ENCODE data around the gene IL6.
"Not testable (repeated sequence)": the region's sequence is repeated elsewhere in the genome, so short reads cannot be mapped to it uniquely, and the experiment has no call there.

IL6 gene

DNA sequence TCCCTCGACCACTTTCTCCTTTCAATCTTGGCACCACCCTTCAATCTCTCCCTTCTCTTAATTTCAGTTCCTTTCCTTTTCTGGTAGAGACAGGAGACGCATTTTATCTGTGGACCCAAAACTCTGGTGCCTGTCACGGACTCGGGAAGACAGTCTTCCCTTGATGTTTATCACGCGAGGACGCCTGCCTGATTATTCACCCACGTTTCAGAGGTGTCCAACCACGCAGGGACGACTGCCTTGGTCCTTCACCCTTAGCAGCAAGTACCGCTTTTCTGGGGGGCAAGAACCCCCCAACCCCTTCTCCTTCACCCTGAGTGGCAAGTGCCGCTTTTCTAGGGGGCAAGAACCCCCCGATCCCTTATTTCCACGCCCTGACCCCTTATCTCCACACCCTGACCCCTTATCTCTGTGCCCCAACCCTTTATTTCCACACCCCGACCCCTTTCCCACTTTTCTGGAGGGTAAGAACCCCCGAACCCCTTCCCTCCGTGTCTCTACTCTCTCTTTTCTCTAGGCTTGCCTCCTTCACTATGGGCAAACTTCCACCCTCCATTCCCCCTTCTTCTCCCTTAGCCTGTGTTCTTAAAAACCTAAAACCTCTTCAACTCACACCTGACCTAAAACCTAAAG is 22.9 kb upstream of the IL6 start:
- not testable (repeated sequence) for DNase-seq (ENCODE audit: low read depth)

DNA sequence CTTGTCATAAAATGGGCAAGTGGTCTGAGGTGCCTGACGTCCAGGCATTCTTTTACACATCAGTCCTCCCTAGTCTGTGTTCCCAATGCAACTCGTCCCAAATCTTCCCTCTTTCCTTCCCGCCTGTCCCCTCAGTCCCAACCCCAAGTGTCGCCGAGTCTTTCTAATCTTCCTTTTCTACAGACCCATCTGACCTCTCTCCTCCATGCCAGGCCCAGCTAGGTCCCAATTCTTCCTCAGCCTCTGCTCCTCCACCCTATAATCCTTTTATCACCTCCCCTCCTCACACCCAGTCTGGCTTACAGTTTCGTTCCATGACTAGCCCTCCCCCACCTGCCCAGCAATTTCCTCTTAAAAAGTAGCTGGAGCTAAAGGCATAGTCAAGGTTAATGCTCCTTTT is 22.3 kb upstream of the IL6 start:
- DNase-seq (ENCODE audit: low read depth) = not testable (repeated sequence)

DNA sequence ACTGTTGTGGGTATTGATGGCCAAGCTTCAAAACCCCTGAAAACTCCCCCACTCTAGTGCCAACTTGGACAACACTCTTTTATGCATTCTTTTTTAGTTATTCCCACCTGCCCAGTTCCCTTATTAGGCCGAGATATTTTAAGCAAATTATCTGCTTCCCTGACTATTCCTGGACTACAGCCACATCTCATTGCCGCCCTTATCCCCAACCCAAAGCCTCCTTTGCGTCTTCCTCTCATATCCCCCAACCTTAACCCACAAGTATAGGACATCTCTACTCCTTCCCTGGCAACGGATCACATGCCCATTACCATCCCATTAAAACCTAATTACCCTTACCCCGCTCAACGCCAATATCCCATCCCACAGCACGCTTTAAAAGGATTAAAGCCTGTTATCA is 21.1 kb upstream of the IL6 start:
- DNase-seq (ENCODE audit: low read depth) = not testable (repeated sequence)

DNA sequence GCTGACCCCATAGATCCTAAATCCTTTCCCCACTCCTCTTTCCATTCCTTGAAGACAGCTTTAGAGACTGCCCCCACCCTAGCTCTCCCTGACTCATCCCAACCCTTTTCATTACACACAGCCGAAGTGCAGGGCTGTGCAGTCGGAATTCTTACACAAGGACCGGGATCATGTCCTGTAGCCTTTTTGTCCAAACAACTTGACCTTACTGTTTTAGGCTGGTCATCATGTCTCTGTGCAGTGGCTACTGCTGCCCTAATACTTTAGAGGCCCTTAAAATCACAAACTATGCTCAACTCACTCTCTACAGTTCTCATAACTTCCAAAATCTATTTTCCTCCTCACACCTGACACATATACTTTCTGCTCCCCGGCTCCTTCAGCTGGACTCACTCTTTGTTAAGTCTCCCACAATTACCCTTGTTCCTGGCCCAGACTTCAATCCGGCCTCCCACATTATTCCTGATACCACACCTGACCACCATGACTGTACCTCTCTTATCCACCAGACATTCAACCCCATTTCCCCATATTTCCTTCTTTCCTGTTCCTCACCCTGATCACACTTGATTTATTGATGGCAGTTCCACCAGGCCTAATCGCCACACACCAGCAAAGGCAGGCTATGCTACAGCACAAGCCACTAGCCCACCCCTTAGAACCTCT is 19.8 kb upstream of the IL6 start:
- not testable (repeated sequence) for DNase-seq (ENCODE audit: low read depth)

DNA sequence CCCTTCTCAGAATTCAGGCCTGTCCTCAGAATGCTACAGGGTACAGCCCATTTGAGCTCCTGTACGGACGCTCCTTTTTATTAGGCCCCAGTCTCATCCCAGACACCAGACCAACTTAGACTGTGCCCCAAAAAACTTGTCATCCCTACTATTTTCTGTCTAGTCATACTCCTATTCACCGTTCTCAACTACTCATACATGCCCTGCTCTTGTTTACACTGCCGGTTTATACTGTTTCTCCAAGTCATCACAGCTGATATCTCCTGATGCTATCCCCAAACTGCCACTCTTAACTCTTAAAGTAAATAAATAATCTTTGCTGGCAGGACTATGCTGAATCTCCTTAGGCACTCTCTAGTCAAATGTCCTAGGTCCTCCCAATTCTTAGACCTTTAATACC is 18.8 kb upstream of the IL6 start:
- DNase-seq (ENCODE audit: low read depth) = not testable (repeated sequence)

DNA sequence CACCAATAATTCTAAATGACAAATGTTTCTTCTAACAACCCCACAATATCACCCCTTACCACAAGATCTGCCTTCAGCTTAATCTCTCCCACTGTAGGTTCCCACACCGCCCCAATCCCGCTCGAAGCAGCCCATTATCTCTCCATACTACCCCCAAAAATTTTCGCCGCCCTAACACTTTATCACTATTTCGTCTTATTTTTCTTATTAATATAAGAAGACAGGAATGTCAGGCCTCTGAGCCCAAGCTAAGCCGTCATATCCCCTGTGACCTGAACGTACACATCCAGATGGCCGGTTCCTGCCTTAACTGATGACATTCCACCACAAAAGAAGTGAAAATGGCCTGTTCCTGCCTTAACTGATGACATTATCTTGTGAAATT is 18.3 kb upstream of the IL6 start:
- not testable (repeated sequence) for DNase-seq (ENCODE audit: low read depth)

DNA sequence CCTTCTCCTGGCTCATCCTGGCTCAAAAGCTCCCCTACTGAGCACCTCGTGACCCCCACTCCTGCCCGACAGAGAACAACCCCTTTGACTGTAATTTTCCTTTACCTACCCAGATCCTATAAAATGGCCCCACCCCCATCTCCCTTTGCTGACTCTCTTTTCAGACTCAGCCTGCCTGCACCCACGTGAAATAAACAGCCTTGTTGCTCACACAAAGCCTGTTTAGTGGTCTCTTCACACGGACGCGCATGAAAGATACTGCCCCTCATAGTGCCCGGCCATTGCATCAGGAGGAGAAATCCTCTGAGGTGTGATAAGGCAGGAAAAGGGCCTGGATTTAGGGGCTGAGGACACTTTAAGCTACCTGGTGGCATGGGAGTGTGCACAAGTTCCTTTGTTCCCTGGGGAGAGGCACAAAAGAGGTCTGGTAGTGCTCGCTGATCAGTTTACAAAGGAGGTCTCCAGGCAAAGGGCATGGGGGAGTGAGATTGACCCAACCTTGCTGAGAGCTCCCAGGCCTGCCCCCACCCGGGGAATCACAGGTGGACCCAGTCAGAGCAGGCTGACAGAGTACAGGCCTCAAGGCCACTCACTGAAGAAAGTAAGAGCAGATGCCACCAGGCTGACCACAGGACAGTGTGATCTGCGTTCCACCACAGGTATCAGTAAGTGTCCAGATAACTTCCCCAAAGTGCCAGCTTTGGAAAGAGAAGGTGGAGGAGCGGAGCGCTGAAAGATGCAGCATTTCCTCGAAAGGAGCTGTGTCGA is 17.8 kb upstream of the IL6 start:
- DNase-seq (ENCODE audit: low read depth) = not testable (repeated sequence)

DNA sequence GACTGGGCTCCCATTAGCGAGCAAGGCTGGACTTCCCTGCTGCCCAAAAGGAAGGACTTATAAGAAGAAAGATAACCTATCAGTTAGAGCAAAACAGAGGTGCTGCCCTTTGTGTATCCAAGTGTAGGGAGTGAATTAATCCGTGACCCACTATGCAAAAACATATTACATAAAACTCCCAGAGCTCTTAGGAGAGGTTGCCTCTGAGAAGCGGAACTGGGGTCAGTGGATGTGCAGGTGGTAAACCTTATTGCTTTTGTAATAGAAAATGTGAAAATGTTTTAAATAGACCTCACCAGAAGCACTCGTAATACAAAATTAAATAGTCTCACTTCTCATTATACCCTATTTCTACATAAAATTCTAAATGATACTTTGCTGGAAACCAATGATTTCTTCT is 17.1 kb upstream of the IL6 start:
- DNase-seq (ENCODE audit: low read depth) = no peak

DNA sequence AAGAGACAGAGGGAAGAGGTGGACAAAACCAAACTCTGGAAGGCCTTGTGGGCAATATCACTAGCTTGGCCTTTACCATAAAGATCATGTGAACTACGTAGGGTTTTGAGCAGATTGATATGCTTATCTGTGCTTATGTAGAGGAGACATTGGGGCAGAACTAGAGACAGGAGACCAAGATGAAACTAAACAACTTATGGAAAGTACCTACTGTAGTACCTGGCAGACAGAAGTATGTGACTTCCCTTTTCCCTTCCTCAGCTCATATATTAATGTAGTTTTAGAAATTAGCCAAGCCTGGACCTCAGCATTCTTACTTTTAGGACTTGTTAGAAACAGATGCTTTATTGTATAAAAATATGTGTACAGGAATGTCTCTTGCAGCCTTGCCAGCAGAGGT is 14.0 kb upstream of the IL6 start:
- DNase-seq (ENCODE audit: low read depth) = no peak

DNA sequence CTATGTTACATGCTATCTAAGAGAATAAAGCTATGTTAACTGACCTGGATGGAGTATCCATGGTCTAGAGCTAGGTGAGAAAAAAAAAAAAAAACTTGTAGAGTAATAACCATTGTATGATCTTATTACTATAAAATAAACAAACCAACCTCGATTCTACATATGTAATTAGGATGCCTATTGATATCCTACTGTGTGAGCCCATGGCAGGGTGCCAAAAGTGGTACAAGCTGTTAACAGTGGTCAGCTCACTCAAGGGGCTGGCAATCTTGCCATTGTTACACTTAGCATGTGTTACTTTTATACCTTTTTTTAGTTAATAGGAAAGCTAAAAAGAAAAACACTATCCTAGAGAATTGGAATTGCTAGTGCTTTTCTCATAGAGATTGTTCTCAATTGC is 13.5 kb upstream of the IL6 start:
- DNase-seq (ENCODE audit: low read depth) = no peak

DNA sequence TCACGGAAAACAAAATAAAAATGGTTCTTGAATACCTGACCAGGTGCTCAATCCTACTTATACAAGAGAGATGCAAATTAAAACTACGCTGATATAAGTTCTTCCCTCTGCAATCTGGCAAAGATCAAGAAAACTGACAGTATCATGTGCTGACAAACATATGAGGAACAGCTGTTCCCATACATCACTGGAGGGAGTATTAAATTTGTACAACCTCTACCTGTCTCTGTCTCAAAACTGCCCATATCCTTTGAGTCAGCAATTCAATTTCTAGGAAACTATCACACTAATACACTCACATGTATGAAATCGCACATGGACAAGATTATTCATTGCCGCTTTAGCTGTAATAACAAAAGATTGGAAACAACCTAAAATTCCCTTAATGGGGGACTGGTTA is 11.0 kb upstream of the IL6 start:
- DNase-seq (ENCODE audit: low read depth) = no peak

DNA sequence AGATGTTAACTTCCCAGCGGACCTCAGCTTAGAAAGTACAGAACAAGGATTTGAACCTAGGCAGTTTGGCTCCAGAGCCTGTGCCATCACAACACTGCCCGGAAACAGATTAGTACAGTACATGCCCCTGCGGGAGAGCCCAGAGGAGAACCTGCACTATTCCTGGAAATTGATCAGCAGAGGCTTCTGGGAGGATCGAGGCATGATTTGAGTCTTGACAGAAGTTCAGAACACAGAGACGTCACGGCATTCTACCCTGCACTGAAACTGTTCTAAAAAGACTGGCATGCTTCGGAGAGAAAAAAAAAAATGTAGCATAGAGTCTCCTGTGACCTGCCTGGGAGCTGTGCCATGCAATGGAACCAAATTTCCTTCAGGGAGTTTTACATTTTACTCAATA is 9.2 kb upstream of the IL6 start:
- DNase-seq (ENCODE audit: low read depth) = no peak

DNA sequence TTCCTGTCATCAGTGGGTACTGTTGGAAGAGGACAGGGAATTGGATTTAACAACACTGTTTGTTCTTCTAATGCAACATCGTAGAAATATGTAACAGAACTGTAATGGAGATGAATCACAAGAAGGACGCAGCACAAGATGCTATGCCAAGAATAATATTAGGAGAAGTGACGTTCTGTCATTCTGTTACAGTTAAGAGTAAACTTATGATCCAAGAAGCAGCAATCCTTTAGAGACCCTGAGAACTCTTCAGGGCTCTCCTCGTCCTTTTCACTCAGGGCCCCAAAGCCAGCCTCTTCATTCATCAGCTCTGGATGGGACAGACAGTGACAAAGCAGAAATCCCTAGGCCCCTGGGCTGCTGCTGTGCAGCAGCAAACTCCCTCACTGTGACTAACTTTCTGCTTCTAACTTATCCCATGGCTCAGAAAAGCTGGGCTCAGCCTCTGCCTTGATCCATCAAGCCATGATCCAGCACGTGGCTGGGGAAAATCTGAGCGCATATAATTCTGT is 8.7 kb upstream of the IL6 start:
- DNase-seq (ENCODE audit: low read depth) = no peak

DNA sequence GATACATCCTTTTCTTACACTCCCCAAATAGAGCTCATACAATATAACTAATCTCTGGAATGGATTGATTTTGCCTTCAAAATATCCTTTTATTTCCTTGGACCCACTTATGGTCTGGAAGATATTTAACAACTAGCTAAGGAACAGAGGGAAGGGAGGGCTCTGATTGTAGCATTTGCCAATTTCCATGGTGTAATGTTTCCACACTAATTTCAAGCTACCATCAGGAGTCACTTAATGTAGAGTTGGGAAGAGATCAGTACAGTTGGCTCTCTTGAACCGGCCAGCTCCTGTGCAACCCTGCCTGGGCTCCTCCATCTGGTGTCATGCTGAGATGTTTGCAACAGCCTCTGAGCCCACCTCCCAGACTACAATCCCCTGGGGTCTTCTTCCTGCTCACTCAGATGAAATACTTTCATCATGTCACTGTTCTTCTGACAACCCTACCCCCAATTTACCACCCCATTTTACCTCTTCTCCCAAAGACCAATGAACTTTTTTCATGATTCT is 8.0 kb upstream of the IL6 start:
- no peak for DNase-seq (ENCODE audit: low read depth)

DNA sequence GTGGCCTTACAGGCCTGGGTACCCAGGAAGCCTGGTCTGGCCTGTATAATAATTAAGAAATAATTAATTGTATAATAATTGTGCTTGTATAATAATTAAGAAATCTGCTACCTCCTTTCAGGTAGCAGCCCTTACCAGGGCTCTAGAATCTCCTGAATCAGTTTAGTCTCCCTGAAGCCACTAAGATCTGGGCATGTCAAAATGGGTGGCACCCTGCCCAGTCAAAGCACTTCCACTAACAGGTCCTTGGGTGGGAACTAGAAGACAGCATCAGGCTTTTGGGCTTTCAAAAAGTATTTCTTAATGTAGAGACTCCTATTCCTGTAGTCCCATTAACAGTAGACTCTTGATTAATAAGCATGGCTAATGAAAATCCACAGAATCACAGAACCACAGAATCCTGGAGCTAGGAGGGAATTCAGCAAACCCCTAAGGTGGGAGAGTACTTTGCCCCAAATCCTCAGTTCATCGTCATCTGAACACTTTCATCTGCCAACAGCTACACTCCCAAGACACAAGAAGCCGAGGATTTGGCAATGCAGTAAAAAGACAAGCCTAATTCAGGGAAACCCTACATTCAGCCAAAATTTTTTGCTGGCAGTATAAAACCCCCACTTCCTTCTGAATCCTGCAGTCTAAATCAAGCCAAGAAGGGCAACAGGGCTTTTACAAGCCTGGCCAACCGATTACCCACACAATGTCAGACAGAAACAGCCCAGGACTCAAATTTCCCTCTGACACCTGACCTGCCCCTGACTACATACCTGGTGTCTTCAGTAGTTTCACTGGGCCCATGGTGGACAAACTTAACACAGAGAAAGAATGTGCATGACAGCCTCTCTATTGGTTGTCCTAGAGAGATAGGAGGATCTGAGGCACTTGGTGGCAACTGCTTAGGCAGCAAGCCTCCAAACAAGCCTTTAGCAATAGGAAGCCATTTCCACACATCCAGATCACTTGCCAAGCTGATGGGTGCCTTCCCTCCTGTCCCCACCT is 5.9 kb upstream of the IL6 start:
- no peak for DNase-seq (ENCODE audit: low read depth)

DNA sequence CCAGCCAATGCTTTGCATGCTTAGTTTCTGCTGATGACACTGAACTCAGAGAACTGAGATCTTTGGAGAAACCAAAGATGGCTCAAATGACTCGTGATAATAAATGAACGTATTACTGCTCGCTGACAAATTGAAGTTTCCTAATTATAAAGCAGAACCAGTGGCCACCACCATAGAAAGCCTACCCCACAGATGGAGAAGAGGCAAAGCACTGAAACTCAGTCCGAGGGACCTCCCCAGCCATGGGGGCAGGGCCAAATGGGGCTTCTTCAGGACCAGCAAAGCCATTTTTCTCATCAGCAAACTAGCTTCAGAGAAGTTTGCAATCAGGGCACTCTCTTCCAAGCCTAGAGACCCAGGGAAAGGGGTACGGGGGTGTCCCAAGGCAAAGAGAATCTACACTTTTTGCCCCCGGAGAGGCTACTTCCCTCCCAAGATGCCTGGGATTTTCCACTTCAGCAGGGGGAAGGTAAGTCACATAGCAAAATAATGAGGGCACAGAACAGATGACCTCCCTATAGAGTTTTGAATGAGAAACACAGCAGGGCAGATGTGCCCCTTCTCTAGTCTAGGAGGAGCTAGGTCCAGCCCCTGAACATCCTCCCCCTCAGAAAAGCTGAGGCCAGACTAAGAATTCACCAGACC is 4.3 kb upstream of the IL6 start:
- no peak for DNase-seq (ENCODE audit: low read depth)

DNA sequence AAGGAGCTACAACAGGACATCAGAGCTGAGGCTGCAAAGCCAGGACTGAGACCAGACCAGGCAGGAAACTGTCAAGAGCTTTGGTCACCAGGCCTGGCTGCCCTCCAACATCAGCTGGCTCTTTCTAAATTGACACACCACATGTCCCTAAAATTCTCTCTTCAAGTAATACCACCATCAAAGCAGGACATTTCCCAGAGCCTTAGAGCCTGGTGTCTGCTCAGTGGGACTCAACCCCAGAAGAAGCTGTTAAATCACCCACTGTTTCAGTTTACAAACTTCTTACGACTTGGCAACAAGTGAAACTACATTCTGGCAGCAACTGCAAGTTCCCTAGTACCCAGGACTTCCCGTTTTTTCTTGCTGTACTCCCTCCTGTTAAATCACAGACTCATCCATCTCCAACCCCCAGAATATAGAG is 3.8 kb upstream of the IL6 start:
- DNase-seq (ENCODE audit: low read depth) = no peak

DNA sequence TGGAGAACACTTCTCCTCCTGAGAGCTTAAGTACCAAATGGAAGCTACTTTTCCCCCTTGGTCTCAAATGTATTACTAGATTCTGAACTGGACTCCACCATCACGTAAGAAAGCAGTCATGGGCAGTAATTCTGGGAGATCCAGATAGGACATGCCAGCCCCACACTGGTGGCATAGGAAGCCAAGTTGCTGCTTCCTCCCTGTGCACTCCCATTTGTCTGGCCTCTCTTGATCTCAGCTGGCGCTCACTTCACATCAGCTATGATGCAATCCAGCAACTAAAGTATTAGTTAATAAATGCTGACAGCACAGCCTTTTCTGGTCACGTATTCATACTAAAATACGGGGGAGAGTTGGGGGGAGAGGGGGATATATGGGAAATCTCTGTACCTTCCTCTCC is 3.4 kb upstream of the IL6 start:
- no peak for DNase-seq (ENCODE audit: low read depth)

DNA sequence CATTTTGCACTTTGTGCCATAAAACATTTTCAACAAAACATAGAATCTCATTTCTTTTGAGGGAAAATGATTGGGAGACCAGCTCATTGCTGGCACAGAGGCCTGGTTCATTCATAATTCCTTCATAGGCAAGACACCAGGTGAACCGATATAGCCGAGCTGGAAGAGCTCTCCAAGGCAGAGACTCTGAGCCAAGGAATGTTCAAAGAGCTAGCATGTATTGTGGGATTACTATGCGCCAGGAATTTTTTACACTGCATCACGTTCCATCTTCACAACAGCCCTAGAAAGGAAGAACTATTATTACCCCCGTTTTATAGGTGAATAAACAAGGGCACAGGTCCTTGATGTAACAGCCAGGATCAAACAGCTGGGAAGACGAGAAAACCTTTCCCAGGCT is 2.1 kb upstream of the IL6 start:
- no peak for DNase-seq (ENCODE audit: low read depth)

DNA sequence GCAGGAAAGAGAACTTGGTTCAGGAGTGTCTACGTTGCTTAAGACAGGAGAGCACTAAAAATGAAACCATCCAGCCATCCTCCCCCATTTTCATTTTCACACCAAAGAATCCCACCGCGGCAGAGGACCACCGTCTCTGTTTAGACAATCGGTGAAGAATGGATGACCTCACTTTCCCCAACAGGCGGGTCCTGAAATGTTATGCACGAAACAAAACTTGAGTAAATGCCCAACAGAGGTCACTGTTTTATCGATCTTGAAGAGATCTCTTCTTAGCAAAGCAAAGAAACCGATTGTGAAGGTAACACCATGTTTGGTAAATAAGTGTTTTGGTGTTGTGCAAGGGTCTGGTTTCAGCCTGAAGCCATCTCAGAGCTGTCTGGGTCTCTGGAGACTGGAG is 1.4 kb upstream of the IL6 start:
- no peak for DNase-seq (ENCODE audit: low read depth)

DNA sequence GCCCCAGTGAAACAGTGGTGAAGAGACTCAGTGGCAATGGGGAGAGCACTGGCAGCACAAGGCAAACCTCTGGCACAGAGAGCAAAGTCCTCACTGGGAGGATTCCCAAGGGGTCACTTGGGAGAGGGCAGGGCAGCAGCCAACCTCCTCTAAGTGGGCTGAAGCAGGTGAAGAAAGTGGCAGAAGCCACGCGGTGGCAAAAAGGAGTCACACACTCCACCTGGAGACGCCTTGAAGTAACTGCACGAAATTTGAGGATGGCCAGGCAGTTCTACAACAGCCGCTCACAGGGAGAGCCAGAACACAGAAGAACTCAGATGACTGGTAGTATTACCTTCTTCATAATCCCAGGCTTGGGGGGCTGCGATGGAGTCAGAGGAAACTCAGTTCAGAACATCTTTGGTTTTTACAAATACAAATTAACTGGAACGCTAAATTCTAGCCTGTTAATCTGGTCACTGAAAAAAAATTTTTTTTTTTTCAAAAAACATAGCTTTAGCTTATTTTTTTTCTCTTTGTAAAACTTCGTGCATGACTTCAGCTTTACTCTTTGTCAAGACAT is 574 bp upstream of the IL6 start:
- DNase-seq (ENCODE audit: low read depth) = peak; percentile 4

All from stimulated activated CD8-positive, alpha-beta memory T cell treated with anti-CD3 and anti-CD28 coated beads, Interleukin-7, amount 100 ng/mL, for 24 hours (primary cell).